ENCODE results near the gene LARP4B. TPM values are rescaled to one million over a fixed set of nuclear protein-coding genes. Genes with fewer than 3 reads are reported as not detected.

Gene LARP4B
- total and polyA plus RNA-seq, 2 of the 13 experiments (the other 11 are each of a cell fraction or from before 2014, with no cell fraction given) = 19.5 to 30.2 TPM

GRCh38 chr10:974038-974784 lies 42.7 kb upstream of the LARP4B start (continued):
- TF ChIP-seq ZNF776 (CRISPR knock-in tag; IDR thresholded peaks at IDR 0.05) (no peak), ZNF75D (CRISPR knock-in tag; IDR thresholded peaks at IDR 0.05; ENCODE audit: borderline replicate concordance) (no peak), GATAD1 (CRISPR knock-in tag; IDR thresholded peaks at IDR 0.05) (no peak; the same call in 1 of the 2 replicates), RBM22 (optimal IDR thresholded peaks at IDR 0.05; ENCODE audit: low read length) (no peak), SOX5 (CRISPR knock-in tag; IDR thresholded peaks at IDR 0.05; ENCODE audit: borderline replicate concordance) (peak; percentile 79; the same call in 1 of the 2 replicates), ATAD3A (CRISPR knock-in tag; IDR thresholded peaks at IDR 0.05) (no peak), TRAFD1 (CRISPR knock-in tag; IDR thresholded peaks at IDR 0.05; ENCODE audit: borderline replicate concordance) (no peak), DZIP1 (CRISPR knock-in tag; IDR thresholded peaks at IDR 0.05) (no peak), ZNF550 (CRISPR knock-in tag; IDR thresholded peaks at IDR 0.05; ENCODE audit: borderline replicate concordance) (no peak), TERF1 (CRISPR knock-in tag; IDR thresholded peaks at IDR 0.05) (no peak), ARNTL (CRISPR knock-in tag; IDR thresholded peaks at IDR 0.05) (no peak), ZNF337 (CRISPR knock-in tag; IDR thresholded peaks at IDR 0.05; ENCODE audit: borderline replicate concordance, low read depth) (no peak), MXD4 (CRISPR knock-in tag; IDR thresholded peaks at IDR 0.05) (no peak; the same call in 1 of the 2 replicates), PHF20 (CRISPR knock-in tag; IDR thresholded peaks at IDR 0.05) (no peak), RCOR2 (CRISPR knock-in tag; IDR thresholded peaks at IDR 0.05) (no peak), HNF4A (CRISPR knock-in tag; IDR thresholded peaks at IDR 0.05) (peak; percentile 79), TCF7L2 (IDR thresholded peaks at IDR 0.05; ENCODE audit: low read depth, low read length) (no peak), DNMT1 (CRISPR knock-in tag; IDR thresholded peaks at IDR 0.05) (no peak)
- TF ChIP-seq, protein P1, sequence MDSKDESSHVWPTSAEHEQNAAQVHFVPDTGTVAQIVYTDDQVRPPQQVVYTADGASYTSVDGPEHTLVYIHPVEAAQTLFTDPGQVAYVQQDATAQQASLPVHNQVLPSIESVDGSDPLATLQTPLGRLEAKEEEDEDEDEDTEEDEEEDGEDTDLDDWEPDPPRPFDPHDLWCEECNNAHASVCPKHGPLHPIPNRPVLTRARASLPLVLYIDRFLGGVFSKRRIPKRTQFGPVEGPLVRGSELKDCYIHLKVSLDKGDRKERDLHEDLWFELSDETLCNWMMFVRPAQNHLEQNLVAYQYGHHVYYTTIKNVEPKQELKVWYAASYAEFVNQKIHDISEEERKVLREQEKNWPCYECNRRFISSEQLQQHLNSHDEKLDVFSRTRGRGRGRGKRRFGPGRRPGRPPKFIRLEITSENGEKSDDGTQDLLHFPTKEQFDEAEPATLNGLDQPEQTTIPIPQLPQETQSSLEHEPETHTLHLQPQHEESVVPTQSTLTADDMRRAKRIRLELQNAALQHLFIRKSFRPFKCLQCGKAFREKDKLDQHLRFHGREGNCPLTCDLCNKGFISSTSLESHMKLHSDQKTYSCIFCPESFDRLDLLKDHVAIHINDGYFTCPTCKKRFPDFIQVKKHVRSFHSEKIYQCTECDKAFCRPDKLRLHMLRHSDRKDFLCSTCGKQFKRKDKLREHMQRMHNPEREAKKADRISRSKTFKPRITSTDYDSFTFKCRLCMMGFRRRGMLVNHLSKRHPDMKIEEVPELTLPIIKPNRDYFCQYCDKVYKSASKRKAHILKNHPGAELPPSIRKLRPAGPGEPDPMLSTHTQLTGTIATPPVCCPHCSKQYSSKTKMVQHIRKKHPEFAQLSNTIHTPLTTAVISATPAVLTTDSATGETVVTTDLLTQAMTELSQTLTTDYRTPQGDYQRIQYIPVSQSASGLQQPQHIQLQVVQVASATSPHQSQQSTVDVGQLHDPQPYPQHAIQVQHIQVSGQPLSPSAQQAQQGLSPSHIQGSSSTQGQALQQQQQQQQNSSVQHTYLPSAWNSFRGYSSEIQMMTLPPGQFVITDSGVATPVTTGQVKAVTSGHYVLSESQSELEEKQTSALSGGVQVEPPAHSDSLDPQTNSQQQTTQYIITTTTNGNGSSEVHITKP (CRISPR knock-in tag; IDR thresholded peaks at IDR 0.05; ENCODE audit: low read depth) = no peak
- TF ChIP-seq, protein P2, sequence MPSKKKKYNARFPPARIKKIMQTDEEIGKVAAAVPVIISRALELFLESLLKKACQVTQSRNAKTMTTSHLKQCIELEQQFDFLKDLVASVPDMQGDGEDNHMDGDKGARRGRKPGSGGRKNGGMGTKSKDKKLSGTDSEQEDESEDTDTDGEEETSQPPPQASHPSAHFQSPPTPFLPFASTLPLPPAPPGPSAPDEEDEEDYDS (CRISPR knock-in tag; IDR thresholded peaks at IDR 0.05) = 0 out of 2 replicates have a peak, but pooled peaks have one; percentile 28
